Dermis microvascular lymphatic vessel endothelial cell (primary cell): ENCODE results near the gene DHTKD1. TPM values are rescaled to one million over a fixed set of nuclear protein-coding genes. Genes with fewer than 3 reads are reported as not detected.

Source experiments
- DNase-seq, 2 donors: peaks; one replicate each; pipeline versions ENCODE4 v3.0.0 to v3.0.0-alpha.2; 2010; ENCODE audit warnings: low read depth in 2 of 2
- total RNA-seq: library from RNA; depleted of rRNA; stranded (reverse); fragments of >200 nt; gene quantifications from 2 replicates; pipeline ENCODE4 v1.2.1, GENCODE V29; 2014

Gene DHTKD1
- total RNA-seq: 19.0 and 20.7 TPM in 2 replicates

GRCh38 chr10:12068449-12069269, at the start of gene DHTKD1:
Gene DHTKD1 (plus strand): TSS chr10:12068954. CDS start chr10:12069034, 80 bp downstream.
- peak; percentile 90 to 98 for DNase-seq

GRCh38 chr10:12019283-12019971, 49.3 kb upstream of the DHTKD1 start:
- no peak for DNase-seq

- no peak for DNase-seq
These were observed 48.2 kb upstream of the DHTKD1 start for GRCh38 chr10:12020574-12020973.

GRCh38 chr10:12022580-12023257, 46.0 kb upstream of the DHTKD1 start:
- no peak for DNase-seq

GRCh38 chr10:12025591-12025990, 43.2 kb upstream of the DHTKD1 start:
- no peak for DNase-seq

GRCh38 chr10:12027539-12027938, 41.2 kb upstream of the DHTKD1 start:
- DNase-seq: no peak

- no peak for DNase-seq
These were observed 37.4 kb upstream of the DHTKD1 start for GRCh38 chr10:12031404-12031803.

- no peak for DNase-seq
These were observed 32.6 kb upstream of the DHTKD1 start for GRCh38 chr10:12036073-12036655.

GRCh38 chr10:12041766-12042408, 26.9 kb upstream of the DHTKD1 start:
- DNase-seq: peak in 1 of 2 donors; percentile 41

GRCh38 chr10:12042409-12042796, 26.4 kb upstream of the DHTKD1 start:
- peak in 1 of 2 donors; percentile 39 for DNase-seq

- peak; percentile 98 to 99 for DNase-seq
These were observed 25.7 kb upstream of the DHTKD1 start, which contains the start of gene UPF2 for GRCh38 chr10:12042797-12043651. Gene UPF2 (minus strand): TSS chr10:12042809. CDS start chr10:12035423, 7,386 bp downstream.

GRCh38 chr10:12045596-12045995, 23.2 kb upstream of the DHTKD1 start:
- DNase-seq: no peak

- no peak for DNase-seq
These were observed 20.2 kb upstream of the DHTKD1 start for GRCh38 chr10:12048547-12048946.

- DNase-seq: no peak
These were observed 18.2 kb upstream of the DHTKD1 start for GRCh38 chr10:12050528-12050927.

- DNase-seq: no peak
These were observed 17.5 kb upstream of the DHTKD1 start for GRCh38 chr10:12051241-12051640.

GRCh38 chr10:12055732-12056131, 13.0 kb upstream of the DHTKD1 start:
- no peak for DNase-seq

- DNase-seq: no peak
These were observed 12.0 kb upstream of the DHTKD1 start for GRCh38 chr10:12056748-12057147.

GRCh38 chr10:12061124-12061523, 7.6 kb upstream of the DHTKD1 start:
- no peak for DNase-seq

GRCh38 chr10:12062754-12063482, 5.8 kb upstream of the DHTKD1 start:
- no peak for DNase-seq

- no peak for DNase-seq
These were observed 5.3 kb upstream of the DHTKD1 start for GRCh38 chr10:12063483-12063818.
